Medulla oblongata (tissue), 1 donor: ENCODE results near the gene THUMPD2.
A peak's percentile ranks its signal among the peaks of the same experiment; 100 is the strongest.

ENCODE experiments used
- DNase-seq: peaks from one replicate; pipeline ENCODE4 v3.0.0-alpha.2; 2015; ENCODE audit errors: extremely low spot score

THUMPD2 gene

GRCh38 chr2:39717067-39717466, 62.0 kb downstream of the THUMPD2 start:
- DNase-seq: no peak

GRCh38 chr2:39715822-39716221, 63.2 kb downstream of the THUMPD2 start:
- no peak for DNase-seq

GRCh38 chr2:39715095-39715494, 64.0 kb downstream of the THUMPD2 start:
- DNase-seq: peak; percentile 83

DNA sequence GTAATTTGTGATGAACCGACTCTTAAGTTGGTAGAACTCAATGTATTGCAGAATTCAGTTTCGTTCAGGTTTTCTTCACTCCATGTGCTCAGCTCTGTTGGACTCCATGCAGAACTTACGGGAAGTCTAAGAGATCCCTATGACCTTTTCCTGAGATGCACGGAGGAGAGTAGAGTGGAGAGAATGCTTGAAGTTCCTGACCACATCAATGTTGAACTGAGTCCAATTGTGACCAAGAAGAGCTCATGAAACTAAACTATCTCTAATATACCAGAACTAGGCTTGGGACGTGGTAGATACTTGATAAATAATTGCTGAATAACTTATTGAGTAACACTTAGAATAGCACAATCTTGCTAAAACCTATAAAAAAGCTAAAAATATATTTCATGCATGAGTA, 66.1 kb downstream of the THUMPD2 start:
- no peak for DNase-seq

- no peak for DNase-seq
These were observed 68.3 kb downstream of the THUMPD2 start for GRCh38 chr2:39710807-39711206.

- no peak for DNase-seq
These were observed 71.1 kb downstream of the THUMPD2 start for GRCh38 chr2:39708003-39708402.

GRCh38 chr2:39706945-39707344, 72.1 kb downstream of the THUMPD2 start:
- no peak for DNase-seq

GRCh38 chr2:39706312-39706711, 72.7 kb downstream of the THUMPD2 start:
- no peak for DNase-seq

GRCh38 chr2:39705638-39706037, 73.4 kb downstream of the THUMPD2 start:
- no peak for DNase-seq

GRCh38 chr2:39704540-39704939, 74.5 kb downstream of the THUMPD2 start:
- no peak for DNase-seq

- no peak for DNase-seq
These were observed 75.7 kb downstream of the THUMPD2 start for GRCh38 chr2:39703181-39703872.

DNA sequence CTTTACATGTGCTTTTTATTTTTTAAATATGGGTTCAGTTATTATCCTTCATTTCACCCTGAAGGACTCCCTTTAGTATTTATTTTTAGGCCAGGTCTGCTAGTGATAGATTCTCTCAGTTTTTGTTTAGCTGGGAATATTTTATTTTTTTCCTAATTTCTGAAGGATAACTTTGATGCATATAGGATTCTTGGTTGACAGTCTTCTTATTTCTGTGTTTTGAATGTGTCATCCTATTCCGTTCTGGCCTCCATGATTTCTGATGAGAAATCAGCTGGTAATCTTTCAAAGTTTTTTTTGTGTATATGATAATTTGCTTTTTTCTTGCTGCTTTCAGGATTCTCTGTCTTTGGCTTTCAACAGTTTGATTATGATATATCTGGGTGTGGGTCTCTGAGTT, 77.9 kb downstream of the THUMPD2 start:
- DNase-seq: no peak

- peak; percentile 59 for DNase-seq
These were observed 81.6 kb downstream of the THUMPD2 start for GRCh38 chr2:39697454-39697853.

DNA sequence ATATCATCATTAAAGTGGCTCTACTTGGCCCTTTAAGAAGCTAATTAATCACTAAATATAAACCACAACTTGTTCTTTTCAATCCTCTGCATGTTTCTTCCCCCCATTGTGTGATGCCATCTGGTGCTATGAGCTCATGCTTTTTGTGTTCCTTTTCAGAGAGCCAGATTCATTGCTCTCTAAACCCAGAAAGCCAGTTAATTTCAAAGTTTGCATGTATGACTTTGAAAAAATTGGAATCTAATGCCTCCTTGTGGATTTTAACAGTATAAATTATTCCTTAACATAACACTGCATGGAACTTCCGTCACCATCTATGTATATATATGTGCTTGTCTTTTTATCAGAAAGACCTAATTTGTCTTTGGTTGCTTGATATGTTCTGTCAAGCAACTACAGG, 82.2 kb downstream of the THUMPD2 start:
- DNase-seq: peak; percentile 83

DNA sequence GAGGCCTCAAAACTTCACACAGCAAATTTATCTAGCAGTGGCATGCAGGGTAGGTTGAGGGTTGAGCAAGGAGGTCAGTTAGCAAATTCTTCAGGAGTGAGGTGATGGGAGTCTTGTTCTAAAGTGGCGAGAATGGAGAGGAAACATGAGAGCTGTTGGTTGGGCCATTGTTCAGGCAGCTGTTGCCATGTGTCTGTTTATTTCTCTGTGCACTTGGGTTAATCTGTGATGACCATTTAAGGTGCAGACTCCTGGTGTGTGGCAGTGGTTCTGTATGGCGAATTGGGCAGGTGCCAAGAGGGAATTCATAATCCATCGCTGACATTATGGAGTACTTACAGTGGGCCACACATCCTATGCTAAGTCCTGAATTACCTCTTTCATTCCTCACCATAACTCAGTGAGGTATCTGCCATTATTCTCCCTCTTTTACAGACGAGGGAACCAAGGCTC, 82.9 kb downstream of the THUMPD2 start:
- DNase-seq: no peak

DNA sequence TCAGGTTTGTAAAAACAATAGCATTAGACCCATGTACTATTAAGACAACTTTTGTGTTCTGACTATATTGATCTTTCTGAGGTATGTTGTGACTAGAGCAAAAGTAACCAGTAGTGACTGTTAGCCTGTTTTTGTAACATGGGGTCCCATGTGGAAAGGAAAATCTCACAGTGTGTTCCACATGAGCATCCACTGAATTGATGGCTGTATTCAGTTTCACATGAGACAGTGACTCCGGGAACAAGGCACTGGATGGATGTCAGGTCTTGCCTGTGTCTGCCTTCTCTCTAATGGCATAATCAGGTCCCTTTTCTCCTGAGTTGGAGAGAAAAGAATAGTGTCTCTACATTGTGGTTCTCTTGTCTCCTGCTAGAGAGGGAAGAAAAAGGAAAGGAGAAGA, 85.8 kb downstream of the THUMPD2 start:
- no peak for DNase-seq

DNA sequence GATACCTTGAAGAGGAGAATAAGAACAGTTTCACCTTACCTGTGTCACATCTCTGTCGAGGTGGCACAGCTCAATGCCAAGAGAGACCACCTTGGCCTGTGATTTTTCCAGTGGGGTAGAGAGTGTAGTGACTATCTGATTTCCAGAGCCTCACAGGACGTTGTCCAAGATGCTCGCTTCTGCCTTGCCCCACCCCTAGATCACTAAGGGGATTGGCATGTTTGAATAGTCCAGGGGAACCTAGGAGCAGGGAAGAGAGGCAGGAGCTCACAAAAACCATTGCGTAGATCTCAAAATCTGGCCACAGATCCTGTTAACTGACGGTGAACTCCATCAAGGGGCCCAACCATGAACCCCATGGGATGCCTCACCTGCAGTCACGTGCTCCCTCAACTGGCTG, 89.2 kb downstream of the THUMPD2 start:
- no peak for DNase-seq

DNA sequence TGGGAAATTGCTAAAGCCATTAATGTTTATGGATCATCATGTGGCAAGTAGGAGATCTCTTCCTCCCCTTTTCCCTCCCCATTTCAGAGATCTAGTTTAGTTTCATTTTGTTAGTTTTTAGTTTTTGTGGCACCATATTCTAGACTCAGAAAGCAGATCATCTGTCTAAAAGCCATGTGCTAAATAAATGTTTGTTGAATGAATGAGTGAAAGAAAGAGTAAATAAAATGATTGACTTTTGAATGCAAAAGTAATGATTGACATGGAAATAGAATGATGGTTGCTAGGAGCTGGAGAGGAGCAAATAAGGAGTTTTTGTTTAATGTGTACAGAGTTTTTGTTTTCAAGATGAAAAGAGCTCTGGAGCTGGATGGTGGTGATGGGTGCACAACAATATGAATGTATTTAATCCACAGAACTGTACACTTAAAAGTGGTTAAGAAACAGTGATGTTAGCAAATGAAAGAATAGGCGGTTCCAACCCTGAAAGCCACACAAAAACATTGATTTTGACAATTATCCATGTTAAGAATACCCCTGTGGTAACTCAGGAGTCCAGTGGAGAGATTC, 89.7 kb downstream of the THUMPD2 start:
- DNase-seq: no peak

DNA sequence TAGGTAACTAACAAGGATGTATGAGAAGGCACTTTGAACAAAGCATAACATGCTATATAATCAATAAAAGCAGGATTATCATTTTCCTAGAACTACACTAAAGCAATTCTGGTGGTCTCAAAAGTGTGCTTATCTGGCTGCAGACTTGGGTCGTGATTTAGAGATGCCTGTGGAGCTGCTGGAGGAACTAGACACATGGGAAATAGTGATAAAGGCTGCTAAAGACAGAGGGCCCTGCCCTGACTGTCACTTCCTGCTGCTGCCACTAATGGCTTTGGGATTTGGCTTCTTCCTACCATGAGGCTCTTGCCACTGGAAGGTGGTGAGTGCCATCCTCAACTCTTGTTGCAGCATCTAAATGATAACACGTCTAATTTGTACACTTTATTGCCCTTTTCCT, 90.9 kb downstream of the THUMPD2 start:
- no peak for DNase-seq

DNA sequence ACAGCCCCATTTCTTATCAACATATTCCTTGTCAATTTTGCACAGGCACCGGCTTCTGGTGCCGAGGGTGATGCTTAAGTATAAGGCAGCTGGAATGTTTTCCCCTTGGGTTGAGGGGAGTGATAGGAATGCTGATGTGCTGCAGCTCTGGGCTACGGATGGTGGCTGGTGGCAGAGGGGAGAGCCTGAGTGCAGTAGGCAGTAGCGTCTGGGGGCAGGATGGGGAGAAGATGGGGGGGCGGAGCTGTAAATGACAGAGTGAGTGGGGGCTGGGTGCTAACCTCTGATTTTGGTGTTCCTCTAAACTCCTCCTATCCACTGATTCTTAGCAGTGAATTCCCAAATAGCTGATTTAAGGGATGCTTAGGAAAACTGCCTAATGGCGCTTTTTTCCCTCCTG, 92.6 kb downstream of the THUMPD2 start:
- DNase-seq: no peak
